Measurements from ENCODE around the gene USP3. TPM values are rescaled to one million over a fixed set of nuclear protein-coding genes. Genes with fewer than 3 reads are reported as not detected.
"Not testable (repeated sequence)": the region's sequence is repeated elsewhere in the genome, so short reads cannot be mapped to it uniquely, and the experiment has no call there.

Gene USP3
- total RNA-seq, 1 donor from 2014 or later, result 22.0 TPM

- no peak for ATAC-seq
- no peak for DNase-seq (ENCODE audit: low spot score)
These were observed 5.9 kb downstream of the USP3 start for GRCh38 chr15:63509955-63510940.

DNA sequence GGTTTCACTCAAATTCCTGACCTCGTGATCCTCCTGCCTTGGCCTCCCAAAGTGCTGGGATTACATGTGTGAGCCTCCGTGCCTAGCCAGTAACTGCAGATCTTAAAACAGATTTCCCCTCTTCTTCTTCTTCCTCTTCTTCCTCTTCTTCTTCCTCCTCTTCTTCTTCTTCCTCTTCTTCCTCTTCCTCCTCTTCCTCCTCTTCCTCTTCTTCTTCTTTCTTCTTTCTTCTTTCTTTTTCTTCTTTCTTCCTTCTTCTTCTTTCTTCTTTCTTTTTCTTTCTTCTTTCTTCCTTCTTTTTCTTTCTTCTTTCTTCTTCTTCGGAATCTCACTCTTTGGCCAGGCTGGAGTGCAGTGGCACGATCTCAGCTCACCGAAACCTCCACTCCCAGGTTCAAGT lies 7.8 kb downstream of the USP3 start:
- ATAC-seq, result no peak
- no peak for DNase-seq (ENCODE audit: low spot score)

GRCh38 chr15:63513271-63513670 lies 8.9 kb downstream of the USP3 start:
- ATAC-seq (no peak), DNase-seq (ENCODE audit: low spot score) (no peak)

- ATAC-seq (no peak), DNase-seq (ENCODE audit: low spot score) (no peak)
These were observed 9.3 kb downstream of the USP3 start for GRCh38 chr15:63513728-63514127.

DNA sequence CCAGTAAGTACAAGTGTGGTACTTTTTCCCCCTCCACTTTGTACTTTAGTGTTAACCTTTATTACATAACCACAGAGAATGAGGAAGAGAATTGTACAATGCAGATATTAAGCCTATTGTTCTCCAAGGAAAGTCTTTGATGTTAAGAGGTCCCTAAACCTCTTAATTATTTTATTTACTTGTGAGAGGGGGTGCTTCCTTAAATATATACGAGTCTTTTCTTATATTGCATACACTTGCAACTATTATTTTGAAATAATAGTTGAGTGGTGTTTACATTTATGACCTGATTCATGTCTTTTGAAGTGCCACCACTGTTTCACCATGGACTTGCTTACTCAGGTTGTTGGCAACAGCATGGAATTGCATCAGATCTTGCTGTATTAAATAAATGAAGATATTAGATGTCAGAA lies 10.1 kb downstream of the USP3 start:
- DNase-seq (ENCODE audit: low spot score), result no peak
- ATAC-seq, result peak; percentile 59

DNA sequence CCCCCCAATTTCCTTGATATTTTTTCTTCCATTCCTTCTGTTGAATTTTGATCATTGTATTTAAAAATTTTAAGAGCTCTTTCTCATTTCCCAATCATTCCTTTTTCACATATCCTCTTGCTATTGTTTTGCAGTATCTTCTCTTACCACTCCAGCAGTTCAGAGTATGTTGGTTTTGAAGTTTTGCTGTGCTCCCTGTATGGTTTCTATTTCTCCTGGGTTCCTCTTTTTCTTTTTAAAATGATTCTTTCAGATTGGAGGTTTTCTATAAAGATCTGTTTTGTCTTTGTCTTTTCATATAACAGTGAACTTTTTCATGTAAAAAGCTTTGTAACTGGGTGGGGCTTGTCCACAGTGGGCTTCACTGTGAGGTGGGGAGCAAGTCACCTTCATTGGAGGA lies 12.8 kb downstream of the USP3 start:
- no peak for DNase-seq (ENCODE audit: low spot score)
- ATAC-seq, result no peak

- ATAC-seq (peak; percentile 54), DNase-seq (ENCODE audit: low spot score) (no peak)
These were observed 13.2 kb downstream of the USP3 start for GRCh38 chr15:63517628-63518027.

DNA sequence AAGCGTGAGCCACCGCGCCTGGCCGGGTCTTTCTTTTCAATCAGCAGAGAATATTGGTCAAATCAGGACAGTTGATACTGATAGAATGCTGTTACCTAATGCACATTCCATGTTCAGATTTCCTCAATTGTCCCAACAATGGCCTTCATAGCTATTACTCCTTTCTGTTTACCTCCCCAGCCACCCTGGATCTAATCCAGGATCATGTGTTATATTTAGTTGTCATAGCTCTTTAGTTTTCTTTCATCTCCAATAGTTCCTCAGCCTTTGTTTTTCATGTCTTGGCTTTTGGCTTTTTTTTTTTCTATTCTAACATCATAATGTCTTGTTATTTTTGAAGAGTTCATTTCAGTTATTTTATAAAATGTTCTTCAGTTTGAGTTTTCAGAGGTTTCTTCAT lies 14.6 kb downstream of the USP3 start:
- DNase-seq (ENCODE audit: low spot score) (no peak), ATAC-seq (no peak)

- no peak for ATAC-seq
- DNase-seq (ENCODE audit: low spot score), result no peak
These were observed 15.3 kb downstream of the USP3 start for GRCh38 chr15:63519548-63520178.

DNA sequence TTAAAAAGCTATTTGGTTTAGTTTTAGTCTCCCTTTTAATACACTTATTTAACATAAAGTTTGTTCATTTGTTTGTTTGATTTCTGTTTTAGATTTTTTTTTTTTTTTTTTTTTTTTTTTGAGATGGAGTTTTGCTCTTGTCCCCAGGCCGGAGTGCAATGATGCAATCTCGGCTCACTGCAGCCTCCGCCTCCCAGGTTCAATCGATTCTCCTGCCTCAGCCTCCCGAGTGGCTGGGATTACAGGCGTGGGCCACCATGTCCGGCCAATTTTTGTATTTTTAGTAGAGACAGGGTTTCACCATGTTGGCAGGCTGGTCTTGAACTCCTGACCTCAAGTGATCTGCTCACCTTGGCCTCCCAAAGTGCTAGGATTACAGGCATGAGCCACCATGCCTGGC lies 16.1 kb downstream of the USP3 start:
- DNase-seq (ENCODE audit: low spot score); ATAC-seq: not testable (repeated sequence)

DNA sequence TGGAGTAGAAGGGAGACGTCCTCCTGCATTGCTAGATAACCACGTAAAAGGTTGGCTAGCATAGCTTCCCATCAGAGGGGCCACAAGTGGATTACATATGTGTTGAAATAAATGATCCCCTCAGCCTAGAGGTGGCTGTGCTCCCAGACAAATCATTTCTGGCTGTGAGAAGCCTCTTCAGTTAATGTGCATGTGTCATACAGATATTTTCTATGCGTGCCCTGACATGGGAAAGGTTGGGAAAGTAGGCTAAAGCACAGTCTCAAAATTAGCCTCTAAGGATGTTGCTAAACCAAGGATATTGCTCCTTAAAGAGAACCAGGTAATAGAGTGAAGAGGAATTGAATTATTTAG lies 17.8 kb downstream of the USP3 start:
- no peak for DNase-seq (ENCODE audit: low spot score)
- ATAC-seq, result no peak

- DNase-seq (ENCODE audit: low spot score) (no peak), ATAC-seq (peak; percentile 66)
These were observed 19.1 kb downstream of the USP3 start for GRCh38 chr15:63523306-63523990.

- no peak for ATAC-seq
- DNase-seq (ENCODE audit: low spot score), result no peak
These were observed 20.1 kb downstream of the USP3 start for GRCh38 chr15:63524316-63525015.

- ATAC-seq (no peak), DNase-seq (ENCODE audit: low spot score) (no peak)
These were observed 22.0 kb downstream of the USP3 start for GRCh38 chr15:63526401-63526800.

- ATAC-seq (no peak), DNase-seq (ENCODE audit: low spot score) (no peak)
These were observed 23.8 kb downstream of the USP3 start for GRCh38 chr15:63528138-63528659.

DNA sequence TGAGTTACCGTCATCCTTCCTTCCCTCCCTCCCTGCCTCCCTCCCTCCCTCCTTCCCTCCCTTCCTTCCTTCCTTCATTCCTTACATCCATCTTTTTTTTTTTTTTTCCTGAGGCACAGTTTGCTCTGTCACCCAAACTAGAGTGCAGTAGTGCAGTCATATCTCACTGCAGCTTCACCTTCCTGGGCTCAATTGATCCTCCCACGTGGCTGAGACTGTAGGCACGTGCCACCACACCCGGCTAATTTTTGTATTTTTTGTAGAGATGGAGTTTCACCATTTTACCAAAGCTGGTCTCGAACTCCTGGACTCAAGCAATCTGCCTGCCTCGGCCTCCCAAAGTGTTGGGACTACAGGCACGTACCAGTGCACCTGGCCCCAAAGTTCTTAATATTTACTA lies 25.8 kb downstream of the USP3 start:
- ATAC-seq, result no peak

GRCh38 chr15:63530752-63531299 lies 26.4 kb downstream of the USP3 start:
- DNase-seq (ENCODE audit: low spot score) (no peak), ATAC-seq (peak; percentile 18)

More for the DNA sequence above, 25.8 kb downstream of the USP3 start:
- DNase-seq (ENCODE audit: low spot score), result no peak

GRCh38 chr15:63531586-63531985 lies 27.2 kb downstream of the USP3 start:
- ATAC-seq (peak; percentile 31), DNase-seq (ENCODE audit: low spot score) (no peak)

DNA sequence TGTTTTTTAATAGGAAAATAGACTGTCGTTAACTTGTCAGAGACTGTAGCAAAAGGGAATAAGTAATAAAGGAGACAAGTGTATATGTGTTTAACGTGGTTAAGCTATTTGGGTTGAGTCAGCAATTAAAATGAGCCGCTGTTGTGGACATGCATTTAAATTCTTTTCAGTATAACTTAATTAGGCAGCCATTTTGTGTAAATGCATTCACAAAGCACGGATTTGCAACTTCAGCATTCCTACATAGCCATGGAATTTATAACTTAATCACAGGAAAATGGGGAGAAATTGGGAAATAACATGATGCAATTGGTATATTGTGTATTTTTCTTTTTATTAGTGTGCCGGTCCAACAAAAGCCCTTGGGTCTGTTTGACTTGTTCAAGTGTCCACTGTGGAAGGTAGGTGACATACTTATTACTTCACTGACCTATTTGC lies 27.9 kb downstream of the USP3 start:
- DNase-seq (ENCODE audit: low spot score), result no peak
- peak; percentile 55 for ATAC-seq

DNA sequence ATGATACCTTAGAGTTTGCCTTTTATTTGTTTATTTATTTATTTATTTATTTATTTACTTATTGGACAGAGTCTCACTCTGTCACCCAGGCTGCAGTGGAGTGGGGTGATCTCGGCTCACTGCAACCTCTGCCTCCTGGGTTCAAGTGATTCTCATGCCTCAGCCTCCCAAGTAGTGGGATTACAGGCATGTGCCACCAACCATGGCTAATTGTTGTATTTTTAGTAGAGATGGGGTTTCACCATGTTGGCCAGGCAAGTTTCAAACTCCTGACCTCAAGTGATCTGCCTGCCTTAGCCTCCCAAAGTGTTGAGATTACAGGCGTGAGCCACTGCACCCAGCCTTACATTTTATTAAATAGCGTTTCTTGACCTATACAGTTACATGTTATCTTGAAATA lies 30.5 kb downstream of the USP3 start:
- DNase-seq (ENCODE audit: low spot score); ATAC-seq: not testable (repeated sequence)

Data from left lobe of liver (tissue), 2 donors.